Liver (tissue), 3 donors: Measurements from ENCODE around the gene TFE3.

Source experiments
- EGR1 ChIP-seq, 2 donors: IDR thresholded peaks; 2 replicates each; pipeline ENCODE4 v1.6.1; 2016 to 2018; ENCODE audit warnings: antibody characterized with exemption in 2 of 2, low read depth in 2 of 2
- RAD21 ChIP-seq, 2 donors: IDR thresholded peaks; 2 replicates each; pipeline ENCODE4 v1.6.1; 2016; ENCODE audit warnings: antibody characterized with exemption in 2 of 2, mild to moderate bottlenecking in 2 of 2
- SP1 ChIP-seq: IDR thresholded peaks from 2 replicates; pipeline ENCODE4 v1.6.1; 2018; ENCODE audit warnings: antibody characterized with exemption, mild to moderate bottlenecking
- TAF1 ChIP-seq: conservative IDR thresholded peaks from 2 replicates; pipeline ENCODE4 v1.6.1; 2016; ENCODE audit warnings: antibody characterized with exemption, mild to moderate bottlenecking
- TF ChIP-seq, protein P1 (sequence below): IDR thresholded peaks from 2 replicates; pipeline ENCODE4 v1.6.1; 2016; ENCODE audit warnings: antibody characterized with exemption, mild to moderate bottlenecking
- TF ChIP-seq, protein P2 (sequence below): fragments of 150-350 bp; IDR thresholded peaks from 2 replicates; pipeline ENCODE4 v1.5.1; 2017; ENCODE audit warnings: improper control_type of control experiment, low read depth, low read length; ENCODE audit not compliant: missing input control
- donor health status: healthy.
- donor health status: healthy.

DNA sequence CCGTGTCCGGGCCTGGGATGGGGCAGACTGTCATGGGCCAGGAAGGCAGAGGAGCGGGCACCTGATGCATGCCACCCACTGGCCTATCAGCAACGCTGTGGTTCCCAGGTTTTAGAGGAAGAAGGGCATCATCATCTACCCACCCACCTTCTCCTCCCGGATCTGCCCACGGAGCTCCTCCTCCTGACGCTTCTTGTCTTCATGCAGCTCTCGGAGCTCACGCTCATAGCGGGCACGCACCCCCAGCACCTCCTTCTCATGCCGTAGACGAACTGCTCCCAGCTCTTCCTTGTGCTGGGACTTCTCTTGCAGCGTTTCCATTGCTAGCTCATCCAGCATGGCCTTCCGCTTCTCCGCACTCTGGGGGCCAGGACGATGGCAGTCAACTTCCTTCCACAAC lies 60.1 kb downstream of the TFE3 start:
- TF ChIP-seq, protein P1, sequence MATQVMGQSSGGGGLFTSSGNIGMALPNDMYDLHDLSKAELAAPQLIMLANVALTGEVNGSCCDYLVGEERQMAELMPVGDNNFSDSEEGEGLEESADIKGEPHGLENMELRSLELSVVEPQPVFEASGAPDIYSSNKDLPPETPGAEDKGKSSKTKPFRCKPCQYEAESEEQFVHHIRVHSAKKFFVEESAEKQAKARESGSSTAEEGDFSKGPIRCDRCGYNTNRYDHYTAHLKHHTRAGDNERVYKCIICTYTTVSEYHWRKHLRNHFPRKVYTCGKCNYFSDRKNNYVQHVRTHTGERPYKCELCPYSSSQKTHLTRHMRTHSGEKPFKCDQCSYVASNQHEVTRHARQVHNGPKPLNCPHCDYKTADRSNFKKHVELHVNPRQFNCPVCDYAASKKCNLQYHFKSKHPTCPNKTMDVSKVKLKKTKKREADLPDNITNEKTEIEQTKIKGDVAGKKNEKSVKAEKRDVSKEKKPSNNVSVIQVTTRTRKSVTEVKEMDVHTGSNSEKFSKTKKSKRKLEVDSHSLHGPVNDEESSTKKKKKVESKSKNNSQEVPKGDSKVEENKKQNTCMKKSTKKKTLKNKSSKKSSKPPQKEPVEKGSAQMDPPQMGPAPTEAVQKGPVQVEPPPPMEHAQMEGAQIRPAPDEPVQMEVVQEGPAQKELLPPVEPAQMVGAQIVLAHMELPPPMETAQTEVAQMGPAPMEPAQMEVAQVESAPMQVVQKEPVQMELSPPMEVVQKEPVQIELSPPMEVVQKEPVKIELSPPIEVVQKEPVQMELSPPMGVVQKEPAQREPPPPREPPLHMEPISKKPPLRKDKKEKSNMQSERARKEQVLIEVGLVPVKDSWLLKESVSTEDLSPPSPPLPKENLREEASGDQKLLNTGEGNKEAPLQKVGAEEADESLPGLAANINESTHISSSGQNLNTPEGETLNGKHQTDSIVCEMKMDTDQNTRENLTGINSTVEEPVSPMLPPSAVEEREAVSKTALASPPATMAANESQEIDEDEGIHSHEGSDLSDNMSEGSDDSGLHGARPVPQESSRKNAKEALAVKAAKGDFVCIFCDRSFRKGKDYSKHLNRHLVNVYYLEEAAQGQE: no peak
- TF ChIP-seq RAD21 (IDR thresholded peaks at IDR 0.05) (no peak), SP1 (no peak), TAF1 (no peak), EGR1 (IDR thresholded peaks at IDR 0.05; ENCODE audit: low read depth in 2 of 2) (no peak)
- TF ChIP-seq, protein P2, sequence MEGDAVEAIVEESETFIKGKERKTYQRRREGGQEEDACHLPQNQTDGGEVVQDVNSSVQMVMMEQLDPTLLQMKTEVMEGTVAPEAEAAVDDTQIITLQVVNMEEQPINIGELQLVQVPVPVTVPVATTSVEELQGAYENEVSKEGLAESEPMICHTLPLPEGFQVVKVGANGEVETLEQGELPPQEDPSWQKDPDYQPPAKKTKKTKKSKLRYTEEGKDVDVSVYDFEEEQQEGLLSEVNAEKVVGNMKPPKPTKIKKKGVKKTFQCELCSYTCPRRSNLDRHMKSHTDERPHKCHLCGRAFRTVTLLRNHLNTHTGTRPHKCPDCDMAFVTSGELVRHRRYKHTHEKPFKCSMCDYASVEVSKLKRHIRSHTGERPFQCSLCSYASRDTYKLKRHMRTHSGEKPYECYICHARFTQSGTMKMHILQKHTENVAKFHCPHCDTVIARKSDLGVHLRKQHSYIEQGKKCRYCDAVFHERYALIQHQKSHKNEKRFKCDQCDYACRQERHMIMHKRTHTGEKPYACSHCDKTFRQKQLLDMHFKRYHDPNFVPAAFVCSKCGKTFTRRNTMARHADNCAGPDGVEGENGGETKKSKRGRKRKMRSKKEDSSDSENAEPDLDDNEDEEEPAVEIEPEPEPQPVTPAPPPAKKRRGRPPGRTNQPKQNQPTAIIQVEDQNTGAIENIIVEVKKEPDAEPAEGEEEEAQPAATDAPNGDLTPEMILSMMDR: no peak
